Fibroblast of pulmonary artery (primary cell): Measurements from ENCODE around the gene CALR3.
A peak's percentile ranks its signal among the peaks of the same experiment; 100 is the strongest.

Experiments
- DNase-seq: peaks from one replicate; pipeline ENCODE4 v3.0.0-alpha.2; 2010; ENCODE audit warnings: low read depth
- H3K4me3 ChIP-seq: replicated peaks from 2 replicates; pipeline ENCODE4 v1.5.1; 2011; ENCODE audit warnings: low read depth, mild to moderate bottlenecking, control low read depth, low read length, moderate library complexity
- TF ChIP-seq, protein P1 (sequence below): IDR thresholded peaks from 2 replicates; pipeline ENCODE4 v1.5.1; 2011; ENCODE audit warnings: mild to moderate bottlenecking, control low read depth, low read length, inconsistent platforms; ENCODE audit errors: missing control alignments

Gene CALR3

DNA sequence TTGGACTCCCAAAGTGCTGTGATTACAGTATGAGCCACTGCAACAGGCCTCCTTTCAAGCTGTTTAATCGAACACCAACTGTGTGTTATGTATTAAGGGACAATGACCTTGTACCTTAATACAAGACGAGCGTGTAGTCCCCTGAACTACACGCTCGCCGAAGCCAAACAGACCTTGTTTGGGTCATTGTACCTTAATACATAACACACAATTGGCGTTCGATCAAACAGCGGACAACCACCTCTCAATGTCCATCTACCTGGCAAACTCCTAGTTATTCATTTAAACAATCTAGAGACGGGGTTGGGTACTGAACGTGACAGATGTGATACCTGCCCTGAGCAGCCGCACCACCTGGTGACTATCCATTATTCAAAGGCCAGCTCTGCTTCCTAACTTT, 45.0 kb upstream of the CALR3 start:
- H3K4me3 ChIP-seq: peak overlapping the region; percentile 94
- TF ChIP-seq, protein P1, sequence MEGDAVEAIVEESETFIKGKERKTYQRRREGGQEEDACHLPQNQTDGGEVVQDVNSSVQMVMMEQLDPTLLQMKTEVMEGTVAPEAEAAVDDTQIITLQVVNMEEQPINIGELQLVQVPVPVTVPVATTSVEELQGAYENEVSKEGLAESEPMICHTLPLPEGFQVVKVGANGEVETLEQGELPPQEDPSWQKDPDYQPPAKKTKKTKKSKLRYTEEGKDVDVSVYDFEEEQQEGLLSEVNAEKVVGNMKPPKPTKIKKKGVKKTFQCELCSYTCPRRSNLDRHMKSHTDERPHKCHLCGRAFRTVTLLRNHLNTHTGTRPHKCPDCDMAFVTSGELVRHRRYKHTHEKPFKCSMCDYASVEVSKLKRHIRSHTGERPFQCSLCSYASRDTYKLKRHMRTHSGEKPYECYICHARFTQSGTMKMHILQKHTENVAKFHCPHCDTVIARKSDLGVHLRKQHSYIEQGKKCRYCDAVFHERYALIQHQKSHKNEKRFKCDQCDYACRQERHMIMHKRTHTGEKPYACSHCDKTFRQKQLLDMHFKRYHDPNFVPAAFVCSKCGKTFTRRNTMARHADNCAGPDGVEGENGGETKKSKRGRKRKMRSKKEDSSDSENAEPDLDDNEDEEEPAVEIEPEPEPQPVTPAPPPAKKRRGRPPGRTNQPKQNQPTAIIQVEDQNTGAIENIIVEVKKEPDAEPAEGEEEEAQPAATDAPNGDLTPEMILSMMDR: no peak
- DNase-seq: no peak

DNA sequence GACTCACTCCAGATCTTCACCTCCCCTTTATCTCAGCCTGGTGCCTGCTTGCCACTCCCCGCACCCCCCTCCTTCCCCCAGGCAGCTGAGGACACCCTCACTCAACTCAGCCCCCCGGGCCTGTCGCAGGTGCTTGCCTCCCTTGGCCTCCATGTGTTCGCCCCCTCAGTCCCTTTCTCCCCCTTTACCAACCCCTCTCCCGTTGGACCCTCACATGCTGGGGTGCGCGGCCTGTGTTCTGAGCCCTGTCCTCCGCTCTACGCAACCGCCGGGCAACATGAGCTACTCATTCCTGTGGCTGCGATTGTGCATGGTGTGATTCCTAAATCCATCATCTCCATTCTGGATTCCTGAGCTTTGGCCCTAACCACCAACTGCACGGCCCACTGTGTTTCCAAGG, 41.1 kb upstream of the CALR3 start:
- H3K4me3 ChIP-seq: no peak overlapping the region
- no peak for DNase-seq
- TF ChIP-seq, protein P1: no peak

DNA sequence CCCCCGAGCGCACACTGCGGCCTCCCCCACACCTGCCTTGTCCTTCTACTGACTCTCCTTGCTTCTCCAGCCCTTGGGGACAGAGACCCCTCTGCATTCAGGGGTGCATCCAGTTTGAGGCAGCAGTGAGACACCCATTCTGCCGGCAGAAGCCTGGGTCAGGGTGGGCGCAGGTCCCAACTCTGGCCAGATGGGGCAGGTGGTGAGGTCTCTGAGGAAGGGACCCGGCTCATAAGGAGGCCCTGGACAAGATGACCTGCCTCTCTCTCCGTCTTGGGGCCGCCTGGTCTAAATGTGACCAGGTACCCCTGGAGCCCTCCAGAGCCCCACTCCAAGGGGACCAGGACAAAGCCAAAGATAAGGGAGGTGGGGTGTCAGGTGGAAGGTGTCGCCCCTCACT, 40.2 kb upstream of the CALR3 start:
- no peak overlapping the region for H3K4me3 ChIP-seq
- TF ChIP-seq, protein P1: no peak

DNA sequence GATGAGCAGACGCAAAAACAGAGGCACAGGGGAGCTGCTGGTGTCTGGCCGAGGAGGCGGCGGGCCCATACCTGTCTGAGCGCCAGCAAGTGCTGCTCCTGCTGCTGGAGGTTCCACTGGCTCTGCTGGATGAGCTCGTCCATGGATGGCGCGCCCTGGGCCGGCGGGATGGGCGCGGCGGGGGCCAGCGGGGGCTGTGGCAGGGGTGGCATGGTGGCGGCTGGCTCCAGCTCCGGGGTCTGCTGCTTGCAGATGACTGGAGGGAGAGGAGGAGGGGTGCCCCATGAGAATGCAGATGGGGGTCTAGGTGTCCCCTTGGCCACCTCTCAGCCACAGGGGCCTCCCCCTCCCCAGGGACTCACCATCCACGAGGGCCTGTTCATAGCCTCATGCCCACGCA, 39.4 kb upstream of the CALR3 start:
- no peak for DNase-seq
- no peak overlapping the region for H3K4me3 ChIP-seq

More for the DNA sequence above, 40.2 kb upstream of the CALR3 start:
- no peak for DNase-seq

DNA sequence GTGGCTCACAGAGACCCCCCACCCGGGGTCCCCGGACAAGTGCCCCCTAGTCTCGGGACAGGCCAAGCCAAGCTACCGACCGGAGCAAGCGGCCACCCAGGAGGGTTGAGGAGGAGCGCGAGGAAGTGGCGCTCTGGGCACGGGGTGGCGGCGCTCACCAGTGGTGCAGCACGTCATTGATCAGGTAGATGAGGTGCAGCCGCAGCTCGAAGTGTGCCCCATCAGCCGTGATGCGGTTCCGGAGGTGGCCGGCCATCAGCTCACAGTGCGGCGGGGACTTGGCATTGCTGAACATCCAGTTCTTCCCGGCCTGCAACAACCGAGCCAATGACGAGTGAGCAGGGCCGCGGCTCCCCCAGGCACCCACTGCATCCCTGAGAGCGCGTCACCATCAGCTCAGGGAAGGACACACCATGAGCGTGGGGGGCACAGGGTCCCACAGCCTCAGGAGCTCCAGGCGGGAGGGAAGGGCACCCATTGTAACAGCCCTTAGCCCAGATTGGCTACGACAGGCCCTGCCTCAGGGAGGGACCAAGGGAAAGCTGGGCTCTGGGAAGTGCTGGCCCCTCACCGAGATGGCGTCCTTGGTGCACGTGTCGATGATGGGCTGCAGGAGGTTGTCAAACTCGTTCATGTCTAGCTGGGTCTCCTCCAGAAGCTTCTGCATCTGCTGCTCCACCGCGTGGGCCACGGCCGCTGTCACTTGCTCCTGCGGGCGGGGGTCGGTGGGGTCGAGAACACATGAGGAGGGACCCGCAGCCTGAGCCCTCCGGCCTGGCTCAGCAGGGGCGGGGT, 36.7 kb upstream of the CALR3 start:
- no peak overlapping the region for H3K4me3 ChIP-seq
- TF ChIP-seq, protein P1: no peak
- DNase-seq: no peak

More for the DNA sequence above, 39.4 kb upstream of the CALR3 start:
- TF ChIP-seq, protein P1: no peak

DNA sequence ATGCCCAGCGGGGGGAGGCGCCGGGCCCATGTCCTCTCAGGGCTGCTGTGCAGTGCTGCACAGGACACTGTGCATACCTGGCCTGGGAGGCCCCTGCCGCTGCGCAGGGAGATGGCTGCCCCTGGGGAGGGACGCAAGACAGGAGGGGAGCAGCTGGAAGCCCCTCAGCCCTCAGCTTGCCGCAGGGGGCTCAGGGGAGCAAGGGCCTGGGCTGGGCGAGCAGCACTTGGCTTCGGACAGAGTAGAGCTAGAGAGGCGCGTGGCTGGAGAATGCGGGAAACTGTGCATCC, 35.4 kb upstream of the CALR3 start:
- TF ChIP-seq, protein P1: no peak
- no peak overlapping the region for H3K4me3 ChIP-seq
- DNase-seq: no peak
